AG04449 (cell line): ENCODE results near the gene LRMDA.

Experiments used
- CTCF ChIA-PET: fragments of 350-600 bp; formaldehyde crosslinking; extraction: SDS; loops from one replicate; lab custom pipeline; 2021; ENCODE audit warnings: antibody characterized with exemption; lab: Yijun Ruan, JAX
- POLR2A ChIA-PET: fragments of 400-600, 350-600 bp; formaldehyde crosslinking; extraction: SDS; loops from one replicate; lab custom pipeline; 2020; ENCODE audit warnings: antibody characterized with exemption, inconsistent platforms; lab: Yijun Ruan, JAX
- DNase-seq: peaks from one replicate; pipeline ENCODE4 v3.0.0-alpha.2; 2010; ENCODE audit warnings: low read depth, low spot score
- H3K4me3 ChIP-seq: 2 replicates; pipeline ENCODE4 v1.5.1; 2011; ENCODE audit warnings: low read depth, mild to moderate bottlenecking, control low read depth, low read length
- CTCF ChIP-seq: IDR thresholded peaks from one replicate; pipeline ENCODE4 v1.5.1; 2011; ENCODE audit warnings: mild to moderate bottlenecking, moderate library complexity, low read length, control low read depth, inconsistent platforms; ENCODE audit not compliant: insufficient read depth; ENCODE audit errors: missing control alignments

The LRMDA gene

GRCh38 chr10:76433161-76434005, 1002.0 kb downstream of the LRMDA start:
- CTCF ChIA-PET, result interaction anchor here (1.4 to 3.3 kb wide), 2 partner anchors 10 to 11 kb away, joined by 4 to 10 read pairs; no protein-coding TSS in a partner anchor
- no peak for DNase-seq

GRCh38 chr10:76435157-76435556, 1003.7 kb downstream of the LRMDA start:
- no peak overlapping the region for H3K4me3 ChIP-seq
- POLR2A ChIA-PET, result no interaction called here
- DNase-seq, result no peak
- no peak for TF ChIP-seq CTCF
- CTCF ChIA-PET, result no interaction called here

More at GRCh38 chr10:76433161-76434005, 1002.0 kb downstream of the LRMDA start:
- no peak overlapping the region for H3K4me3 ChIP-seq
- POLR2A ChIA-PET, result no interaction called here
- no peak for TF ChIP-seq CTCF

GRCh38 chr10:76436401-76436811, 1005.0 kb downstream of the LRMDA start:
- TF ChIP-seq CTCF, result no peak
- POLR2A ChIA-PET, result no interaction called here
- CTCF ChIA-PET, result no interaction called here
- DNase-seq, result no peak
- H3K4me3 ChIP-seq, result no peak overlapping the region

- POLR2A ChIA-PET, result no interaction called here
- CTCF ChIA-PET, result no interaction called here
- no peak for TF ChIP-seq CTCF
- DNase-seq, result no peak
- H3K4me3 ChIP-seq, result no peak overlapping the region
Observed at GRCh38 chr10:76436981-76437380, 1005.6 kb downstream of the LRMDA start.

- TF ChIP-seq CTCF, result no peak
- CTCF ChIA-PET, result no interaction called here
- POLR2A ChIA-PET, result no interaction called here
- H3K4me3 ChIP-seq, result no peak overlapping the region
- DNase-seq, result no peak
Observed at GRCh38 chr10:76440426-76440825, 1009.0 kb downstream of the LRMDA start.

- TF ChIP-seq CTCF, result no peak
- no peak overlapping the region for H3K4me3 ChIP-seq
- ChIA-PET POLR2A (interaction anchor here (0.6 kb wide), 1 partner anchor 54 kb away, joined by 3 read pairs; no protein-coding TSS in a partner anchor), CTCF (interaction anchor here (1.1 kb wide), 1 partner anchor 9 kb away, joined by 3 read pairs; no protein-coding TSS in a partner anchor)
- no peak for DNase-seq
Observed at GRCh38 chr10:76442113-76442512, 1010.7 kb downstream of the LRMDA start.
